GM10847 (cell line): ENCODE measurements around the gene FDXR.

Source experiments
- POLR2A ChIP-seq: IDR thresholded peaks from 2 replicates; pipeline ENCODE4 v1.6.1; 2011; ENCODE audit not compliant: insufficient read length; ENCODE audit errors: extremely low read depth

The FDXR gene

GRCh38 chr17:74818291-74818938 is 54.4 kb downstream of the FDXR start:
- no peak for TF ChIP-seq POLR2A

- no peak for TF ChIP-seq POLR2A
Observed at GRCh38 chr17:74816905-74817620, 55.7 kb downstream of the FDXR start.

GRCh38 chr17:74815550-74816370 is 57.0 kb downstream of the FDXR start:
- TF ChIP-seq POLR2A = no peak

- TF ChIP-seq POLR2A = no peak
Observed at GRCh38 chr17:74815067-74815466, 57.7 kb downstream of the FDXR start.

- no peak for TF ChIP-seq POLR2A
Observed at GRCh38 chr17:74814453-74814852, 58.3 kb downstream of the FDXR start.
